Epithelial cell of esophagus (primary cell): ENCODE data around the gene WIZ.

Experiments
- DNase-seq: peaks from one replicate; pipeline ENCODE4 v3.0.0; 2010; ENCODE audit warnings: low read depth
- H3K4me3 ChIP-seq: 2 replicates; pipeline ENCODE4 v1.5.1; 2011; ENCODE audit warnings: mild to moderate bottlenecking, low read length, control low read depth
- TF ChIP-seq, protein P1 (sequence below): IDR thresholded peaks from 2 replicates; pipeline ENCODE4 v1.5.1; 2011; ENCODE audit warnings: low read depth, mild to moderate bottlenecking, low read length, control low read depth, inconsistent platforms; ENCODE audit not compliant: insufficient read depth; ENCODE audit errors: missing control alignments

The WIZ gene

DNA sequence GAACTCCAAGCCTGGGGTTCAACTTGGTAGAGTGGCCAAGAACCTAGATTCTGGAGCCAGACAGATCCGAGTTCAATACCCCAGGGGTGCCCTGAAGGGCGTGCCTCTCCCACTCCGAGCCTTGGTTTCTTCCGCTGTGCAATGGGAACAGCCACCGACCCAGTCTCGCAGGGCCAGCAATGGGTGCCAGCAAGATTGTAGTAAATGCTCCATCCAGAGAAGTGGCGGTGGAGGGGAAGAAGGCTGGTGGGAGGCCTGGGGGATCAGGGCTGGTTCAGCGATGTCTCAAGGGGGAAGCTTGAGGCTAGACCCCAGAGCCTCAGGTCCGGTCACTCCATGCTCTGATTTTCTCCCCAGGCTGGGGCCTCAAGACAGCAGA is 4.5 kb downstream of the WIZ start:
- no peak overlapping the region for H3K4me3 ChIP-seq
- DNase-seq, result no peak
- TF ChIP-seq, protein P1, sequence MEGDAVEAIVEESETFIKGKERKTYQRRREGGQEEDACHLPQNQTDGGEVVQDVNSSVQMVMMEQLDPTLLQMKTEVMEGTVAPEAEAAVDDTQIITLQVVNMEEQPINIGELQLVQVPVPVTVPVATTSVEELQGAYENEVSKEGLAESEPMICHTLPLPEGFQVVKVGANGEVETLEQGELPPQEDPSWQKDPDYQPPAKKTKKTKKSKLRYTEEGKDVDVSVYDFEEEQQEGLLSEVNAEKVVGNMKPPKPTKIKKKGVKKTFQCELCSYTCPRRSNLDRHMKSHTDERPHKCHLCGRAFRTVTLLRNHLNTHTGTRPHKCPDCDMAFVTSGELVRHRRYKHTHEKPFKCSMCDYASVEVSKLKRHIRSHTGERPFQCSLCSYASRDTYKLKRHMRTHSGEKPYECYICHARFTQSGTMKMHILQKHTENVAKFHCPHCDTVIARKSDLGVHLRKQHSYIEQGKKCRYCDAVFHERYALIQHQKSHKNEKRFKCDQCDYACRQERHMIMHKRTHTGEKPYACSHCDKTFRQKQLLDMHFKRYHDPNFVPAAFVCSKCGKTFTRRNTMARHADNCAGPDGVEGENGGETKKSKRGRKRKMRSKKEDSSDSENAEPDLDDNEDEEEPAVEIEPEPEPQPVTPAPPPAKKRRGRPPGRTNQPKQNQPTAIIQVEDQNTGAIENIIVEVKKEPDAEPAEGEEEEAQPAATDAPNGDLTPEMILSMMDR, result no peak

DNA sequence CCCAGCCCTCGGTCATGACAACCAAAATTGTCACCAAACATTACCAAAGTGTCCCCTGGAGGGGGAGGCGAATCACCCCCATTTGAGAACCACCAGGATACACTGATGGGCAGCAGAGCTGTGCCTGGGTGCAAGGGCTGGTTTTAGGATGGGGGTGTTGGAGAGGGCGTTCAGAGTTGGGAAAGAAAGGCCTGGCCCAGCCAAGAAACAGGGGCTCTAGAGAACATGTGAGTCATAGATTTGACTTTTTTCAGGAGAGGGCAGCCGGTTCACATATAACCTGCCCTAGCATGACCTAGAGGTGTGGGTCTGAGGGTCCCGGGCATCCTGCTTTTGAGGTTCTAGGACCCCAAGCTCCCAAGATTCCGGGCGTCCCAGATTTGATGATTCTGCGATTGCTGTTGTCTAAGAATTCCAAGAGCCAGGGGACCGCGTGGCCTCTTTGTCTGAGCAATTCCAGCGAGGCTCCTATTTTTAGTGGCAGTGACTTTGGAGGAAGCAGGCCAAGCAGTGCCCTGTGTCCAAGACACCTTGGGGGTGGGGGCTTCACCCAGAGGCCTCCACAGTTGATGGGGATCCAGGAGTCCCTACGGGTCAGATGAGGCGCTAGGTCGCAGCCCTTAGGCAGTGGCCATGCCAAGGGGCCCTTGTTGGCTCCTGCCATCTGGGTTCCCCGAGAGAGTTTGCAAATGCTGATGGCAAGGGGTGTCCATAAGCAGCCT is 5.1 kb downstream of the WIZ start:
- no peak for DNase-seq
- TF ChIP-seq, protein P1, result no peak
- H3K4me3 ChIP-seq, result no peak overlapping the region

DNA sequence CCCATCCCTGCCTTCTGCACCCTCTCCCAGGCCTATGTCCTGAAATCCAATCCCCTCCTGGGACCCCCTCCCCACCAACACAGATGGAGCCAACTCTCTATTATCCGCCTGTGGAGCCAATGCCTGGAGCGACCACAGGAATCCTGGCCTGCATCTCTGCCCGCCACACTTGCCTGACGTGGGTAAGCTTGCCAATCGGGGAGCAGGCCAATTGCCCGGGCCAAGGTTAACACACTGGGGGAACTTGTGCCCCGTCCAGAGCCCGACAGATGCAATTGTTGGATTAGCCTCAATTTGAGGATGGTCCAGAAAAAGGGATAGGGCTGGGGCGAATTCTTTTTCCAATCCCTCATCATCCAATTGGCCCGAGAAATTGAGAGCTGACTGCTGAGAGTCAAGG is 5.9 kb downstream of the WIZ start:
- DNase-seq, result no peak
- no peak overlapping the region for H3K4me3 ChIP-seq
- TF ChIP-seq, protein P1, result no peak

DNA sequence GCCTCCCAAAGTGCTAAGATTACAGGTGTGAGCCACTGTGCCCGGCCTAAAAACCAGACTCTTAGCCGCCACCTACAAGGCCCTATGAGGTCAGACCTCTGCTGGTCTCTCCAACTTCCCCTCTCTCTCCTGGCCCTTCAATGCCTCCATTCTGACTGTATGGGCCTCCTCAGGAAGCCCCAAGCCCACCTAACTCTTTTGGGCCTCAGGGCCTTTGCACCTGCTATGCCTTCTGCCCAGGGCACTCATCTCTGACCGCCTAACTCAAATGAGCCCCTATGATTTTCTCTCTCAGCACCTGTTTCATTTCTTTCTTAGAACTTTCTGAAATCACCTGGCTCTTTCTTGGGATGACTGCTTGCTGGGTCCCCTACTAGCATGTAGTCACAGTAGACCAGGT is 6.4 kb downstream of the WIZ start:
- no peak overlapping the region for H3K4me3 ChIP-seq
- TF ChIP-seq, protein P1, result no peak
- no peak for DNase-seq

DNA sequence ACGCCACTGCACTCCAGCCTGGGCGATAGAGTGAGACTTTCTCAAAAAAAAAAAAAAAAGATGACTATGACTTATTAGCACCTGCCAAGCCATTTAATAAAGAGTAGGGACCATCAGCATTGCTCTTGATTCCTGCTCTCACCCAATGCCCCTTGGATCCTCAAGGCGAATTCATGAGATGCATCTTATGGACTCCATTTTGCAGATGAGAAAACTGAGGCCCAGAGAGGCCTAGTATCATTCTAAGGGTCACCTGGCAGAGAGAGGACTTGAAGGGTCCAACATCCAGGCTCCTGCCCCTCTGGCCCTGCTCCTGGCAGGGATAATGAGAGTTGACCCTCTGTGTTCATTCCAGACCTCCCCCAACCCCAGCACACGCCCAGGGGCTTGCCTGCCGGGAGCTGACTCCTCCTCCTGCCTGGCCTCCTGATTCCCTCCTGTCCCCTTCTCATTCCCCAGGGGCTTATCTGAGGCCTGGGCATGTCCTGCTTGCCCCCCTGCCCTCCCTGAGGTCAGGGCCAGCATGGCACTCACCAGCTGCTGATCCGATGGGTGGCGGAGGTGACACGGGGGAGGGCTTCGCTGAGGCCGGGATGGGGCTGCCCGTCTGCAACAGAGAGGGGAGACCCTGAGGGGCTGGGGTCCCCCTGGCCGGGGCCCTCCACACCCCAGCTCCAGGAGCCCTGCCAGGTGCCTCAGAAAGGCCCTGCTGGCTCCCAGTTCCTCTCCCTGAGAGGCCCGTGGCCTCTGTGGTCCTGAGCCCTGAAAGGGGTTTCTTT is 7.4 kb downstream of the WIZ start:
- no peak for DNase-seq
- H3K4me3 ChIP-seq, result no peak overlapping the region
- TF ChIP-seq, protein P1, result no peak

DNA sequence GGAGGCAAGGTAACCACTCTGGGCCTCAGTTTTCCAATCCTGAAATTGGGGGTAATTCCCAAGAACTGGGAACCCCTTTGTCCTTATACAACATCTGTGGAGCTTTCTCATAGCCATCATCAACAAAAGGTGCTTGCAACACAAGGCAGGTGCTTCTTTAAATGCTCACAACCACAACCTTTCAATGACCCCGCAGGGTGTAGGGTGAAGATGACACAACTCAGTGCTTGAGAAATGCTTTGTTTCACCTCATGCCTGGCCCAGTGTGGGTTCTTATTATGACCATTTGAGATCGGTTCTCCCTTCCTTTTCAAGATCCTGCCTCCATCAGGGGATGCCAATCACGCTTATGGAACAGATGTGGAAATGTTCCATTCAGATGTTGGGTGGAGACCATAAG is 8.4 kb downstream of the WIZ start:
- DNase-seq, result no peak
- TF ChIP-seq, protein P1, result no peak
- no peak overlapping the region for H3K4me3 ChIP-seq
